ENCODE results near the gene FAM120B. TPM values are rescaled to one million over a fixed set of nuclear protein-coding genes. Genes with fewer than 3 reads are reported as not detected.

FAM120B gene
- total RNA-seq, 1 experiment from 2014 or later, result 25.2 TPM

DNA sequence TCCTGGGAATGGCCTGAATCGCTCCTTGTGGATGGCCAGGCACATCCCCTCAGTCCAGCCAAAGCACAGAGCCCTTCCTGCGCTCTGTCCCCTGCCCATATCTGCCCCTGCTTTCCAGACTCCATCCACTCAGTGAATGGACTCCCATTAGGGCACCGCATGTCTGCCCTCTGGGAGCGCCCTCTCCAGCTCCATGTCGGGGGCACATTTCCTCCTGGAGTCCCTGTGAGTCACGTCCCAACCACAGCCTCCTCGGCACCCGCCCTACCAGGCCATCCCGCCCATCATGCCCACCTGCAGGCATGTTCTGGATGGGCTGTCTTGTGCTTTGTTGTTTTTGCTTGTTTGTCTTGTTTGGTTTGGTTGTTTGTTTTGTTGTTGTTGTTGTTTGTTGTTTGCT is 149.8 kb downstream of the FAM120B start:
- H4K20me1 ChIP-seq (ENCODE audit: insufficient read depth), result no peaks in the 10 kb centered on the region
- H3K9me3 ChIP-seq (ENCODE audit: control insufficient read depth in 1 of 2, insufficient read depth in 1 of 2, low read depth in 1 of 2, low read length in 2 of 2), result peaks cover 0 to 5% of the 10 kb centered on the region in 2 experiments; a peak in 2 of 4 replicates
- H2AFZ ChIP-seq (ENCODE audit: low read depth, low read length, poor library complexity, severe bottlenecking), result no peak overlapping the region
- no peaks in the 10 kb centered on the region for H3K79me2 ChIP-seq (ENCODE audit: insufficient read depth, low read length)
- no peaks in the 10 kb centered on the region for H3K9me2 ChIP-seq (ENCODE audit: insufficient read depth)
- H3K9ac ChIP-seq (ENCODE audit: low read length), result no peak overlapping the region
- CTCF ChIA-PET, result no interaction called here
- no peak for ATAC-seq
- RAD21 ChIA-PET (ENCODE audit: low non-redundant PET in 1 of 2, low total read pairs in 2 of 2, uncharacterized antibody in 2 of 2, unreplicated experiment in 2 of 2), result no interaction called here
- peaks cover 16% of the 10 kb centered on the region; the same call in 1 of the 2 replicates for H3K27me3 ChIP-seq (ENCODE audit: insufficient read depth, low read length)
- intact Hi-C loops (cut with micrococcal nuclease), result no loop called here
- no peak overlapping the region for H3K4me2 ChIP-seq (ENCODE audit: low read length)
- no peak for DNase-seq (ENCODE audit: low read depth, low spot score)
- no TSS peak for BruUV-seq (replicated peaks)
- no peak overlapping the region for H3K4me3 ChIP-seq (replicated peaks in 1 of 2; ENCODE audit: low read depth in 1 of 2, low read length in 2 of 2)
- TF ChIP-seq RAD21 (IDR thresholded peaks at IDR 0.05; ENCODE audit: low read depth) (no peak), CEBPB (IDR thresholded peaks at IDR 0.05; ENCODE audit: low read depth) (no peak), ZFX (IDR thresholded peaks at IDR 0.05) (no peak), FOSL1 (IDR thresholded peaks at IDR 0.05; ENCODE audit: low read depth) (no peak), EZH2phosphoT487 (IDR thresholded peaks at IDR 0.05; ENCODE audit: borderline replicate concordance) (no peak), SP1 (IDR thresholded peaks at IDR 0.05; ENCODE audit: low read depth) (no peak), JUND (IDR thresholded peaks at IDR 0.05) (no peak), SIN3A (IDR thresholded peaks at IDR 0.05; ENCODE audit: low read depth) (no peak), SRF (IDR thresholded peaks at IDR 0.05; ENCODE audit: low read depth) (no peak)
- TF ChIP-seq, protein P1, sequence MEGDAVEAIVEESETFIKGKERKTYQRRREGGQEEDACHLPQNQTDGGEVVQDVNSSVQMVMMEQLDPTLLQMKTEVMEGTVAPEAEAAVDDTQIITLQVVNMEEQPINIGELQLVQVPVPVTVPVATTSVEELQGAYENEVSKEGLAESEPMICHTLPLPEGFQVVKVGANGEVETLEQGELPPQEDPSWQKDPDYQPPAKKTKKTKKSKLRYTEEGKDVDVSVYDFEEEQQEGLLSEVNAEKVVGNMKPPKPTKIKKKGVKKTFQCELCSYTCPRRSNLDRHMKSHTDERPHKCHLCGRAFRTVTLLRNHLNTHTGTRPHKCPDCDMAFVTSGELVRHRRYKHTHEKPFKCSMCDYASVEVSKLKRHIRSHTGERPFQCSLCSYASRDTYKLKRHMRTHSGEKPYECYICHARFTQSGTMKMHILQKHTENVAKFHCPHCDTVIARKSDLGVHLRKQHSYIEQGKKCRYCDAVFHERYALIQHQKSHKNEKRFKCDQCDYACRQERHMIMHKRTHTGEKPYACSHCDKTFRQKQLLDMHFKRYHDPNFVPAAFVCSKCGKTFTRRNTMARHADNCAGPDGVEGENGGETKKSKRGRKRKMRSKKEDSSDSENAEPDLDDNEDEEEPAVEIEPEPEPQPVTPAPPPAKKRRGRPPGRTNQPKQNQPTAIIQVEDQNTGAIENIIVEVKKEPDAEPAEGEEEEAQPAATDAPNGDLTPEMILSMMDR (IDR thresholded peaks at IDR 0.05 in 2 of 3, conservative IDR thresholded peaks at IDR 0.05 in 1 of 3; ENCODE audit: borderline replicate concordance in 1 of 3, insufficient read depth in 1 of 3, low read depth in 2 of 3, low read length in 2 of 3), result no peak
- TF ChIP-seq, protein P2, sequence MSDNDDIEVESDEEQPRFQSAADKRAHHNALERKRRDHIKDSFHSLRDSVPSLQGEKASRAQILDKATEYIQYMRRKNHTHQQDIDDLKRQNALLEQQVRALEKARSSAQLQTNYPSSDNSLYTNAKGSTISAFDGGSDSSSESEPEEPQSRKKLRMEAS (IDR thresholded peaks at IDR 0.05), result no peak
- H3K36me3 ChIP-seq (ENCODE audit: control insufficient read depth in 1 of 2, insufficient read depth in 2 of 2, low read length in 2 of 2), result no peaks in the 10 kb centered on the region
- no peak overlapping the region for H3K27ac ChIP-seq (ENCODE audit: low read depth, low read length)
- POLR2A ChIA-PET, result no interaction called here
- no peaks in the 10 kb centered on the region for H3K4me1 ChIP-seq (ENCODE audit: control insufficient read depth in 1 of 2, insufficient read depth in 2 of 2, low read length in 2 of 2)

Small RNA genes lying within 50 kb of the gene (microRNA-seq; reads per million reads assigned to microRNA genes)
- not detected for gene MIR4644 (ENCODE audit: borderline number of aligned reads)

Other genes with a start within 250 kb of the FAM120B start
- gene DLL1, start 15.7 kb upstream of the FAM120B start, total RNA-seq (2021; ENCODE audit: unreplicated experiment), result 5.3 TPM
- 282 TPM for gene PSMB1, start 246.5 kb downstream of the FAM120B start, total RNA-seq (2021; ENCODE audit: unreplicated experiment)
- gene TBP, start 247.6 kb downstream of the FAM120B start, total RNA-seq (2021; ENCODE audit: unreplicated experiment), result 22.7 TPM

Measured in HCT116 (cell line).